Left ventricle myocardium inferior (tissue), 1 donor: Measurements from ENCODE around the gene RALA. TPM values are rescaled to one million over a fixed set of nuclear protein-coding genes. Genes with fewer than 3 reads are reported as not detected.

Source experiments
- DNase-seq: peaks from one replicate; pipeline ENCODE4 v3.0.0-alpha.2; 2020
- H3K27ac ChIP-seq: fragments of 200-600 bp; replicated peaks from 2 replicates; pipeline ENCODE4 v1.8.0; 2021
- H3K27me3 ChIP-seq: fragments of 200-600 bp; 2 replicates; pipeline ENCODE4 v1.8.0; 2021; ENCODE audit warnings: low read depth
- H3K36me3 ChIP-seq: fragments of 200-600 bp; 2 replicates; pipeline ENCODE4 v1.8.0; 2021
- H3K4me1 ChIP-seq: fragments of 200-600 bp; 2 replicates; pipeline ENCODE4 v1.8.0; 2021
- H3K4me3 ChIP-seq: fragments of 200-600 bp; 2 replicates; pipeline ENCODE4 v1.8.0; 2021; ENCODE audit warnings: mild to moderate bottlenecking, moderate library complexity
- H3K9me3 ChIP-seq: fragments of 200-600 bp; replicated peaks from 2 replicates; pipeline ENCODE4 v1.8.0; 2021
- intact Hi-C: fragments of 100-400 bp; cut with micrococcal nuclease; formaldehyde crosslinking; loops from one replicate; pipeline ENCODE4 v1.11.0; 2022
- long read RNA-seq: library from polyadenylated mRNA; unstranded; transcript quantifications from one replicate; pipeline ENCODE4 v2.0.0, GENCODE V29; 2021
- total RNA-seq: library from RNA; stranded (reverse); fragmentation: NEBNext Ultra II Directional; extraction: Animal tissue kit (Norgen Biotek cat#: 25700); gene quantifications from one replicate; pipeline ENCODE4 v1.2.1, GENCODE V29; 2021
- TF ChIP-seq, protein P1 (sequence below): fragments of 200-600 bp; IDR thresholded peaks from 2 replicates; pipeline ENCODE4 v1.8.0; 2021; ENCODE audit warnings: antibody characterized with exemption, mild to moderate bottlenecking, borderline replicate concordance
- donor health status: DM: no; HTN: yes; CAD: no; lungs with severe emphysema.

The RALA gene, protein sequence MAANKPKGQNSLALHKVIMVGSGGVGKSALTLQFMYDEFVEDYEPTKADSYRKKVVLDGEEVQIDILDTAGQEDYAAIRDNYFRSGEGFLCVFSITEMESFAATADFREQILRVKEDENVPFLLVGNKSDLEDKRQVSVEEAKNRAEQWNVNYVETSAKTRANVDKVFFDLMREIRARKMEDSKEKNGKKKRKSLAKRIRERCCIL
- total RNA-seq: 29.1 TPM
- long read RNA-seq, transcript RALA-201 (5 exons, 2,880 nt): major isoform, 39 of 48 reads
- long read RNA-seq, partial matches to known transcripts: 1 of 48 reads
- long read RNA-seq, other reads (novel, unspliced or antisense): 8 of 48 reads

DNA sequence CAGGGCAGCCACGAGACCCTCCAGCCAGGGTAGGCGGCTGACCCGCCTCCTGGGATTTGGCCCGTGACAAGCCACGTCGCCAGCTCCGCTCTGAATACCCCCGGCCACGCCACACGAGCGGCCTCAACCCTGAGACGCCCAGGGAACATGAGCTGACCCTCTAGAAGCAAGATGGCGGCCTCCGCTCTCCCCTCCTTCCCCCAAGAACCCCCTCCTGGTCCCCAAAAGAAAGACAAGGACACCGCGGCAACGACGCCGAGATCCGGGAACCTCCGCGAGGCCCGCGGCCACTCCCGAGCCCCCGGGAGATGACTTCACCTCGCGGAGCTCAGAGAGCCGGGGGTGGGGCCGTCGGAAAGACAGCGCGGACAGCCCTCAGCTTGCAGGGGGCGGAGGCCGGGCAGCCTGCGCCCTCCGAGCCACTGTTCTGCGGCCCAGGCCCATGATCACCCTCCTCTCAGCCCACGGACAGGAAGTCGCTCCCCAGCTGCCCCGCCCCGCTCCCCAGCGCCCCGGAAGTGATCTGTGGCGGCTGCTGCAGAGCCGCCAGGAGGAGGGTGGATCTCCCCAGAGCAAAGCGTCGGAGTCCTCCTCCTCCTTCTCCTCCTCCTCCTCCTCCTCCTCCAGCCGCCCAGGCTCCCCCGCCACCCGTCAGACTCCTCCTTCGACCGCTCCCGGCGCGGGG, at the start of gene RALA:
TSS of gene RALA (plus strand) at position 526 of the 685 bp plus-strand sequence. CDS start 63,096 bp downstream, outside the sequence.
- intact Hi-C loops: loop anchor here (10.0 kb wide), 1 partner anchor 112 kb away; no protein-coding TSS in a partner anchor
- Histone ChIP-seq H3K36me3 (no peaks in the 10 kb centered on the region), H3K27ac (peak within 1 kb of the TSS; percentile 93), H3K4me3 (peak within 1 kb of the TSS; percentile 93), H3K27me3 (no peaks in the 10 kb centered on the region), H3K9me3 (no peaks in the 10 kb centered on the region), H3K4me1 (peaks cover 64% of the 10 kb centered on the region)
- DNase-seq: peak; percentile 93
- TF ChIP-seq, protein P1, sequence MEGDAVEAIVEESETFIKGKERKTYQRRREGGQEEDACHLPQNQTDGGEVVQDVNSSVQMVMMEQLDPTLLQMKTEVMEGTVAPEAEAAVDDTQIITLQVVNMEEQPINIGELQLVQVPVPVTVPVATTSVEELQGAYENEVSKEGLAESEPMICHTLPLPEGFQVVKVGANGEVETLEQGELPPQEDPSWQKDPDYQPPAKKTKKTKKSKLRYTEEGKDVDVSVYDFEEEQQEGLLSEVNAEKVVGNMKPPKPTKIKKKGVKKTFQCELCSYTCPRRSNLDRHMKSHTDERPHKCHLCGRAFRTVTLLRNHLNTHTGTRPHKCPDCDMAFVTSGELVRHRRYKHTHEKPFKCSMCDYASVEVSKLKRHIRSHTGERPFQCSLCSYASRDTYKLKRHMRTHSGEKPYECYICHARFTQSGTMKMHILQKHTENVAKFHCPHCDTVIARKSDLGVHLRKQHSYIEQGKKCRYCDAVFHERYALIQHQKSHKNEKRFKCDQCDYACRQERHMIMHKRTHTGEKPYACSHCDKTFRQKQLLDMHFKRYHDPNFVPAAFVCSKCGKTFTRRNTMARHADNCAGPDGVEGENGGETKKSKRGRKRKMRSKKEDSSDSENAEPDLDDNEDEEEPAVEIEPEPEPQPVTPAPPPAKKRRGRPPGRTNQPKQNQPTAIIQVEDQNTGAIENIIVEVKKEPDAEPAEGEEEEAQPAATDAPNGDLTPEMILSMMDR: no peak

DNA sequence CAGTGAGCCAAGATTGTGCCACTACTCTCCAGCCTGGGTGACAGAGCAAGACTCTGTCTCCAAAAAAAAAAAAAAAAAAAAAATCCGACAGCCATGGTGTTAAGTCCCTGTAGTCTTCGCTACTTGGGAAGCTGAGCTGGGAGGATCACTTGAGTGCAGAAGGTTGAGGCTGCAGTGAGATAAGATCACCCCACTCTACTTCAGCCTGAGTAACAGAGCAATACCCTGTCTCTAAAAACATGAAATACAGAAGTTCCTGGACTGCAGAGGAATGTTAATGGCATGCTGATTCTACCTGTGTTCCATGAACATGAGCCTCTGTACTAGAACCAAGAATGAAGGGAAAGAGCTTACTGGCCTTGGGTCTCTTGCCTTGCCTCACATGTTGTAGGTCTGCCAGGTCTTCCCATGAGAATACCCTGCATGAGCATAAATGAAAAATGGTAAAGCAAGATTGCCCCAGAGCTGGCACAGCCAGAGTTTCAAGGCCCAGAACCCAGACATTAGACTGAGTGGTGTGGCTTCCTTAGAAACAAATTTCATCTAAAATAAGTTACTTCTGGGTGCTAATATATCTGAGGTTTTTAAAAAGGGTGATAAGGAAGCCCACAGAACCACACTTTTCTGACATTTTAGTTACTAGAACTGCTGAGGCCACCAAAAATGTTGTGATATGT, 48.6 kb upstream of the RALA start:
- TF ChIP-seq, protein P1: no peak
- peaks cover 52% of the 10 kb centered on the region for H3K36me3 ChIP-seq

DNA sequence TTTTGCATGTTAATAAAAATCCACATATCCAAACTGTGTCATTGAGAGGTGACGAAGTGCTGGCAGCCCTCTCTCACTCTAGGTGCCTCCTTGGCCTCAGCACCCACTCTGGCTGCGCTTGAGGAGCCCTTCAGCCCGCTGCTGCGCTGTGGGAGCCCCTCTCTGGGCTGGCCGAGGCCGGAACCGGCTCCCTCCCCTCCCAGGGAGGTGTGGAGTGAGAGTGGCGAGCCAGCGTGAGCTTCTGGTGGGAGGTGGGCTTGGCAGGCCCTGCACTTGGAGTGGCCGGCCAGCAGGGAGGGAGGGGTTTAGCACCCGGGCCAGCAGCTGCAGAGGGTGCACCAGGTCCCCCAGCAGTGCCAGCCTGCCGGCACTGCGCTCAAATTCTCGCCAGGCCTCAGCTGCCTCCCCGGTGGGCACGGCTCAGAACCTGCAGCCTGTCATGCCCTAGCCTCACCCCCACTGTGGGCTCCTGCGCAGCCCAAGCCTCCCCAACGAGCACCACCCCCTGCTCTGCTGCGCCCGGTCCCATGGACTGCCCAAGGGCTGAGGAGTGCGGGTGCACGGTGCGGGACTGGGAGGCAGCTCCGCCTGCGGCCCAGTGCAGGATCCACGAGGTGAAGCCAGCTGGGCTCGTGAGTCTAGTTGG, 46.0 kb upstream of the RALA start:
- H3K9me3 ChIP-seq: no peaks in the 10 kb centered on the region
- H3K4me3 ChIP-seq: no peak overlapping the region
- H3K27me3 ChIP-seq: no peaks in the 10 kb centered on the region
- H3K27ac ChIP-seq: no peak overlapping the region
- TF ChIP-seq, protein P1: no peak
- DNase-seq: no peak
- peaks cover 5% of the 10 kb centered on the region for H3K4me1 ChIP-seq
- intact Hi-C loops: no loop called here
- H3K36me3 ChIP-seq: peaks cover 35% of the 10 kb centered on the region

More for the DNA sequence above, 48.6 kb upstream of the RALA start:
- Histone ChIP-seq H3K9me3 (no peaks in the 10 kb centered on the region), H3K27ac (no peak overlapping the region), H3K4me3 (no peak overlapping the region), H3K4me1 (no peaks in the 10 kb centered on the region), H3K27me3 (no peaks in the 10 kb centered on the region)
- intact Hi-C loops: no loop called here
- DNase-seq: no peak

DNA sequence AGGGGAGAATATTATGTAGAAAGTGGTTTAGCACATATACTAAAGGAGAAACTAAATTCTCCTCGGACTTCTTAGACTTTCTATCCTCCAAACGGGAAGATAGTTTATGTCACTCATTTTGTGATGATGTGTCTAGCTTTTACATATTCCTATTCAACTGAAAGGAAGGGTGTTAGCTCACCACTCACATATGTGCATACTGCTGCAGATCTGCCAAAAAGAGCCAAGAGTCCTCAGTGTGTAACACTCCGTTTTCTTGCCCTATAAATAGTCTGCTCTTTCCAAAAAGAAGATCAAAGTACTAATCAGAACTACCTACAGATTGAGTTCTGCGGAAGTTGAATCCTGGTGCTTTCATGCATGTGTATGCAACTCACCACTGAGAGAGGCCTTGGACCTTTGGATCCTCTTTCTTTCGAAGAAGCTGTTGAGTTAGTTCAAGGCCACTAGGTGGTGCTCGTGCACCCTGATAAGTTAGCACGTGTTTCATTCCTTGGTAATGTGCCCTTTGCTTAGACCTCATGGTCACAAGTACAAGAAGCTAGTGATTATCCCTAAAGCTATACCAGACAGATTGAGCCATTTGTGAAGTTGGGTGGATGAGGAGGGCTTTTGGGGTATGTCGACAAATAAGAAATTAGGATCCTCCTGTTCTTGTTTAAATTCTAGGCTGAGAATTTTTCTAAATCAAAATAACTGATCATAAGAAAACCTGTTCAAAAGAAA, 43.1 kb upstream of the RALA start:
- intact Hi-C loops: loop anchor here (2.0 kb wide), 1 partner anchor 162 kb away; no protein-coding TSS in a partner anchor
- peaks cover 11% of the 10 kb centered on the region for H3K36me3 ChIP-seq
- TF ChIP-seq, protein P1: peak; percentile 90
- no peak overlapping the region for H3K27ac ChIP-seq
- H3K4me1 ChIP-seq: peaks cover 5% of the 10 kb centered on the region
- no peaks in the 10 kb centered on the region for H3K9me3 ChIP-seq
- no peak overlapping the region for H3K4me3 ChIP-seq
- peak; percentile 70 for DNase-seq
- H3K27me3 ChIP-seq: no peaks in the 10 kb centered on the region

DNA sequence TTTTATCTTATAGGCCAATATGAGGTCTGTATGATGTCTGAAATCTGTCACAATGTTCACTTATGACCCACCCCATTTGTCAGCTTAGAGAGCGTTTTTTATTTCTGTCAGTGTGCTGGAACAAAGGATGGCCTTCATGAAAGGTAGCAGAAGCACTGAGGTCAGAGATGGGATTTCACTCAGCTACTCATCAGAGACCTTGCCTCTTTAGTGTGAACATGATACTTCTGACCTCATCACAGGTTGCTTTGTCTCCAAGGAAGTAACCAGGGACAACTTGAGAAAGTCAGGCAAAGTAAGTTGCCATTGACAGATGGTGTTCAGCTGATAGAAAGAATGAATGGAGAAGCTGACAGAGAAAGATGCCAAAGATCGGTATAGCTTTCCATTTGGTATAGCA, 40.8 kb upstream of the RALA start:
- no peaks in the 10 kb centered on the region for H3K27me3 ChIP-seq
- intact Hi-C loops: no loop called here
- no peaks in the 10 kb centered on the region for H3K9me3 ChIP-seq
- H3K4me3 ChIP-seq: no peak overlapping the region
- TF ChIP-seq, protein P1: no peak
- peaks cover 7% of the 10 kb centered on the region for H3K36me3 ChIP-seq
- no peak for DNase-seq
- peaks cover 5% of the 10 kb centered on the region for H3K4me1 ChIP-seq
- H3K27ac ChIP-seq: no peak overlapping the region
